Right hindlimb (tissue), 1 donor: ENCODE data around the gene EDA.

Experiments
- DNase-seq: peaks from one replicate; pipeline ENCODE4 v3.0.0-alpha.2; 2018

Gene EDA

DNA sequence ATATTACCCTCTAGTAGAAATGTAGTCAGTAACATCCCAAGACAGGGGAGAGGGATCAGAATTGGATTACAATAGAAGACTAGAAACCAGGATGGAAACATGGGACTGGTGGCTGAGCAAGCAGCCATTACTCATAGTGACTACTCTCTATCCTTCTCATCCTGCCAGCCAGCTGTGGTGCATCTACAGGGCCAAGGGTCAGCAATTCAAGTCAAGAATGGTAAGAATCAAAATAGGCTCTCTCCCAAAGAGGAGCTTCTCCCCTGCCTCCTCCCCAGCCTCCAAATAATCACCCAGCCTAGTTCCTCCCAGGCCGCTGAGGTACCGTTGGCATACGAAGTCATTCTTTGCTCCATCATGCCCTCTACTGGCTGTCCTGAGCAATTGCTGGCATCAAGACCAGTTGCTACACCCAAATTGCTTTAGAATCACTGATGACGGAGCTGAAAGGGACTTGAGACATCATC, 414.4 kb downstream of the EDA start:
- peak; percentile 48 for DNase-seq

DNA sequence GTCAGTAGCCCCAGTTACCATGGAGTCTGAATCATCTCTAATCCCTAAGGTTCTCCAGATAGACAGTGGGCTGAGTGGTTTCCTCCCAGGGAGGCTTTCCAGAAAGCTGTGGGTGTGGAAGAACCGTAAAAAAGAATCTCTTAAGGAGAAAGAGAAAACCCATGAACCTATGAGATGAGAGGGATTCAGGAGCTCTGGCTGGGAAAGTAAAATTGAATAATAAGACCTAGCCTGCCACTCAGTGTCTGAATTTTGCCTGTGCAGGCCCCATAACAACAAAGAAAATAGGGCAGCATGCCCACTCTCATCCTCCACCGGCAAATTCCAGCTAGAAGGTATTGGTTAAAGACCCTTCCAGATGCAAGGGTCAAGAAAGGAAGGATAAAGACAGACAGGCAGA, 416.9 kb downstream of the EDA start:
- DNase-seq = peak; percentile 26

- DNase-seq = peak; percentile 38
Observed at GRCh38 chrX:70033348-70034051, 417.6 kb downstream of the EDA start.

DNA sequence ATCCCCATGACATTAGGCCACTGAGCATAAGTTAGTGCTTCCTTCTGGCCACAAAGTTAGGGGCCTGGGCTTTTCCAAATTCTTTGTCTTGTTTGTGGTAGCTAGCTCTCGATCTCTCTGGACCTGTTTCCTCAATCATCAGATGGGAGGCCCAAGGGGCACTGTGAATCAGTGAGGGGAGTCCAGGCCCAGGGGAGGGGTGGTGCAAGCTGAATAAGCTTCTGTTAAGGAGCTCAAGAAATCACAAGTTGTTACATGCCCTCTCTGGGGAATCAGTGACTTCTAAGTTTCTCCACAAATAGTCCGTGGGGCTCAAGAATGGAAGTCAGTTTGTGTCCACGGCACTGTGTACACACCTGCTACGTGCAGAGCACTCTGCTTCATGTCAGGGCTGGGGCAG, 418.7 kb downstream of the EDA start:
- DNase-seq = no peak

DNA sequence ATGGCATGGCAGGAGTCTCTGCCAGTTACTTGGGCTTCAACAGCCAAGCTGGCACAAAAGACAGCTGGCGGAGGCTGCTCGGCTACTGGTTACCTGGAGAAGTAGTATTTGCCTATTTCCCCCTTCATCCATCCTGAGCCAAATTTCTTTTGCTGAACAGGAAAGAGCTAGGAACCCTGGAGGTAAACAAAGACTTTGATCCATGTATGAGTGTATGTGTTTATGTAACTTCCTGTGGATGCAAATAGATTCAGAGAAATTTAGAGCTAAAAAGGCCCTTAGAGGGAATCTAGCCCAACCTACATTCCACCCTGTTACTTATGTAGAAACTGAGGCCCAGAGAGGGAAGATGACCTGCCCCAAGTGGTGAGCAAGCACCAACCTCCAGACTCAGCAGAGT, 422.6 kb downstream of the EDA start:
- no peak for DNase-seq

DNA sequence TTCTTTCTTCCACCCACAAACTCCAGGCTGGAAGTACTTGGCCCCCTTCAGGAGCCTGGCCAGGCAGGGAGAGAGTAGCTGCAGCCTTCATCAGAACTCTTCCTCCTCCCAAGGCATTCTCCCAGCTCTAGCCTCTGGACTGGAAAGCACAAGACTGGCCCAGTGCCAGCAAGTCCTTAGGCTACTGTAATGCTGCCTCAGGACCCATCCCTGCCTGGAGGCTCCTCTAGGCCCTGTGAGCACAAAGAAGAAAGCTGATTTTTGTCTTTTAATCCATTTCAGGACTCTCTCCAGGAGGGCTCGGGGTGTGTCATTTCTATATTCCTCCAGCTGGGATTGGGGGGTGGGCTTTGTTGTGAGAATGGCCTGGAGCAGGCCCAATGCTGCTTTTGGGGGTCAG, 423.0 kb downstream of the EDA start:
- no peak for DNase-seq

- DNase-seq = no peak
Observed at GRCh38 chrX:70039758-70040157, 423.8 kb downstream of the EDA start.

GRCh38 chrX:70041993-70042392, 426.1 kb downstream of the EDA start:
- DNase-seq = no peak

GRCh38 chrX:70042399-70043371, 426.8 kb downstream of the EDA start:
- no peak for DNase-seq

GRCh38 chrX:70043685-70044084, 427.8 kb downstream of the EDA start:
- no peak for DNase-seq

DNA sequence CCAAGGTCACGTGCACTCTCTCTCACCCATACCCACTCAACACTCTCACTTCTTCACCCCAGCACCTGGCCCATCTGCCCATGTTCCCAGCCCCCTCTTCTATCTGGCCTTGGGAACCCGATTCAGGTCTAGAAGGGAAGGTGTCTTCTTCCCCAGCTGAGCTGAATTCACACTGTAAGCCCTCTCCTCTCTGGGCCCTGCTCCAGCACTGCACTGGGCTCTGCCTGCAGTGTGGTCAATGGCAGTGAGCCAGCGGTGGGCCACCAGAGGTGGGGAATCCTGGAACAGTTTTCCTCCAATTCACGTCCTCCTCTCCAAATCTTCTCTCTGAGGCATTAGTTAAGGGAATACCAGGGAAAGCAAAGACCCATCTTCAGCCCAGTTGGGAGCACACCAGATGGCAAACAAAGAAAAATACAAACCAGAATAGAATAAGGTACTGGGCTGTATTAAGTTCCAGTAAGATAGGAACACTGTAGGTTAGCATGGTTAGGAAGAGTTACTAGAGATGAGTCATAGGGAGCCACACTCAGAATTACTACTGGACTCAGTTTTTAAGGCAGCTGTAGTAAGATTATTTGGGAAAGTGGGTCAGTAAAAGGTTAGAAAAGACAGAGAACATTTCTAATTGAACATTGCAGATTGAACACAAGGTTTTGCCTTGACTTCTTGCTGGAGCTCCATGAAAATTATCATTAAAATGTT, 428.8 kb downstream of the EDA start:
- no peak for DNase-seq

DNA sequence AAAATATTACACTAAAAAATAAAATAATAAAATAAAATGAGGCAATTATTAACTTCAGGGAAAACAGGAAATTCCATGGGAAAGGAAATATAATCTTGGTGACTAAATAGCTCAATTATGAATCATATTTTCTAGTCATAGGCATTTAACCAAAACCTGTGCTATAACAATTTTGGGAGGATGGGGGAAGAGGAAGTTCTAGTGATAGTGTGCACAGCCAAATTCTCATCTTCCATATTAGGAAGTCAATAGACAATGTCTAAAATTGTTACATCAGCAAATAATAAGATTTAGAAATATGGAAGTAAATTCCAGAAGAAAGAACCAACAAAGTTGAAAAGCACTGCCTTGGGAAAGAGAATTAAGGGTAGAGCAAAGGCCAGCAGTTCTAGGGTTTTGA, 431.1 kb downstream of the EDA start:
- DNase-seq = no peak

DNA sequence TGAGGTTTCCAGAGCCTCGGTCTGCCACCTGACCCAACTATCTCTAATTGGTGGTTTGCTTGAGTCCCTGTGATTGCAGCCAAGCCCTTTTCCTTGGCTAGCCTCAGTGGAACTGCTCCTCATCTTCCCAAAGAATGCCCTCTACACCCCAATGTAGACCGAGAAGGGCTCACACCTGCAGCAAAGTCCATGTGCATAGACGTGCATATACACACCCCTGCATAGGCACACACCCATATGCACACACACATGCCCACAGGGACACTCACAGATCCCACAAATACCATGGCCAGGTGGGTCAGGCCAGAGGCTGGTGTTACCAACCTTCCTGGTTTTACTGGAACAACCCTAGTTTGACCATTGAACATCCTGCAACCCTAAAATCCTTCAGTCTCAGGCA, 433.5 kb downstream of the EDA start:
- no peak for DNase-seq

DNA sequence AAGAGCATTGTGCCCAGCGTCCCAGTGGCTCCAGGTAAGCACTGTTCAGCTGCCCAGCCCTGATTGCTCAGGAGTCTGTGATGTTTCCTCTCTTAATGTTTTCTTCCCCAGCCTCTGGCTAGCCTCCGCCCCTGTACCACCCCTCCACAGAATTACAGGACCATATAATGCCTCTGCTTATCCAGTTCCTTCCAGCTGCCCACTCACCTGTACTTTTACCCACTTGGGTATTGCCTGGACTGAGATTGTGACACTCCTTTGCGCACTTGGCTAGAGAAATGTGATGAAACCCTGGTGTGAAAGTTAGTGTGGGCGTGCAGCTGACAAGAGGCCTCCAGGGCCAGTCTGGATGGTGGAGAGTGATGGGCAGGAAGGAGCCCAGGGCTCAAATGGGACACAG, 434.0 kb downstream of the EDA start, which contains the start of gene AWAT2:
TSS of gene AWAT2 (minus strand) at position 14 of the 400 bp plus-strand sequence. CDS start at position 8, 6 bp downstream.
- no peak for DNase-seq

- no peak for DNase-seq
Observed at GRCh38 chrX:70052895-70053615, 437.1 kb downstream of the EDA start.

DNA sequence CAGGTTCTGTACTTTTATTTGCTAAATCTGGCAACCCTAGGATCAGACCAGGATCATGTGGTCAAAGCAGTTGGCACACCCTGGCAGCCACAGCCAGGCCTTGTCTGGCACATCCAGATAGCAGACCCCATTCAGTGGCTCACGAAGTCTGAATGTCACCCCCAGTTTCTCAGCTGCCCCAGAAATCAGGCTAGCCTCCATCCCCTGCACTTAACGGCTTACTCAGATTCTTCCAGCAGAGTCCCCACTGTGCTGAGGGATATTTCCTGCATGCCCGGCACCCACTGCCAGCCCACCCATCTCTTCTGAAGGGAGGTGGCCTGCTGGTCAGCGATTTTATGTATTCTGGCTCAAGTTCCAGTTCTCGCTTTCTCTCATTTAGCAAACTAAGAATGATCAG, 438.5 kb downstream of the EDA start:
- DNase-seq = no peak

DNA sequence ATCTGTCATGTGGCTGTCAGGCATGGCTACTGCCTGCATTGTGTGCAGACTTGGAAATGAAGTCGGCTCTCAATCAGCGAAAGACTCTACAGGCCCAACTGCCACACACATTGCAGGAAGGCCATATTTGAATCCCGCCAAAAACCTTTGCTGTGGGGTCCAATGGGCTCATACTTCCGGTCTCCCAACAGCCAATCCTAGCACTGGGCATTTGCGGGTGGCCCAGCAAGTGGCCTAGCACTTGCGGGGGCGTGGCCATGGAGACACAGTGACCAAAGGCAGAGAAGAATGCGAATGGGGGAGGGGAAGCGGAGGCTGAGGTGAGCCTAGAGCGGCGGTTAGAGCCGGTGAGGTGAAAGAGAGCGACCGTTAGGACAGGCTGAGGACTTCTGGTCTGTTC, 446.2 kb downstream of the EDA start, which contains the start of gene OTUD6A:
TSS of gene OTUD6A (plus strand) at position 382 of the 400 bp plus-strand sequence. CDS start 68 bp downstream, outside the sequence.
- DNase-seq = no peak

DNA sequence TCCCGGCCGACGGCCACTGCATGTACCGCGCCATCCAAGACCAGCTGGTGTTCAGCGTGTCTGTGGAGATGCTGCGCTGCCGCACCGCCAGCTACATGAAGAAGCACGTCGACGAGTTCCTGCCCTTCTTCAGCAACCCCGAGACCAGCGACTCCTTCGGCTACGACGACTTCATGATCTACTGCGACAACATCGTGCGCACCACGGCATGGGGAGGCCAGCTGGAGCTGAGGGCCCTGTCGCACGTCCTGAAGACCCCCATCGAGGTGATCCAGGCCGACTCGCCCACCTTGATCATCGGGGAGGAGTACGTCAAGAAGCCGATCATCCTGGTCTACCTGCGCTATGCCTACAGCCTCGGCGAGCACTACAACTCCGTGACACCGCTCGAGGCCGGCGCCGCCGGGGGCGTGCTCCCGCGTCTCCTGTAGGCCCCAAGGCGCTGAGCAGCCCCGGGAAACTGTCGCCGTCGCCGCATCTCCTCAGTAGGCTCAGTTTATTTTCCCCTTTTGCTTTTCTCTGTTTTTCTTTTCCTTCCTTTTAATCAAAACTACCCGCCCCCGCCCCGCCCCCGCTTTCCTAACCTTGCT, 447.1 kb downstream of the EDA start:
- no peak for DNase-seq

DNA sequence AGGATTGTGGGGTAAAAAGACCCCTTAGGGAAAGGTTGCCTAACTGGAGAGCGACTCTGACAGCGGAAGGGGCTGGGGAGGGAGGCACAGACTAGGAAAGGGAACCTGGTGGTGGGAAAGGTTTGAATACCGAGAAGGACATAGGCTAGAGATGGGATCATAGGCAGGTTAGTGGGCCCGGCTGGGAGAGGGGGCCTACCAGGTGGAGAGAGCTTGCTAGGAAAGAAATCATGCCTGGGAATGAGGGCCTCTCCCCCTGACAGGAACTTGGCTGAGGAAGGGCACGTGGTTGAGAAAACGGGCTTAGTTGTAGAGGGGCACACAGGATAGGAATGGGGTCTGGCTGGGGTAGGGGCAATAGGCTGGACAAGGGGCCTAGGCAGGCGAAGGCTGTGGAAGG, 450.7 kb downstream of the EDA start:
- DNase-seq = no peak

GRCh38 chrX:70079297-70079696, 463.4 kb downstream of the EDA start:
- DNase-seq = no peak

DNA sequence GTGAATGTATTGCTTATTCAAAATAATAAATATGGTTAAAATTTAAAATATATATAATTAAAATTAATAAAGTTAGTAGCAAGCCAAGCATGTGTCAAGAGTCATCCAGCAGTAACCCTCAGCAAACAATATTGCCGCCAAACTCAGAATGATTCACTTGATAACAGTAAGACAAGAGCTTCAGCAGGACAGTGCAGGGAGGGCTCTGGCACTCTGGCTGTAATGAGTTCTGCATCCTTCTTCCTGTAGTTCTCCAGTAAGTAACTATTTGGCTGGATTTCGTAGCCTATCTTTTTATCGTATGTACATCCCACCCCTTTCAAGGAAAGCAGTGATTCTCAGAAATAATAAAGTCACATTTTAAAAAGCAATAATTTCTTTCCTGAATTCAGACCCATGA, 464.0 kb downstream of the EDA start:
- no peak for DNase-seq

GRCh38 chrX:70082723-70083122, 466.8 kb downstream of the EDA start:
- DNase-seq = no peak
